Measurements from ENCODE around the gene HFM1.

DNA sequence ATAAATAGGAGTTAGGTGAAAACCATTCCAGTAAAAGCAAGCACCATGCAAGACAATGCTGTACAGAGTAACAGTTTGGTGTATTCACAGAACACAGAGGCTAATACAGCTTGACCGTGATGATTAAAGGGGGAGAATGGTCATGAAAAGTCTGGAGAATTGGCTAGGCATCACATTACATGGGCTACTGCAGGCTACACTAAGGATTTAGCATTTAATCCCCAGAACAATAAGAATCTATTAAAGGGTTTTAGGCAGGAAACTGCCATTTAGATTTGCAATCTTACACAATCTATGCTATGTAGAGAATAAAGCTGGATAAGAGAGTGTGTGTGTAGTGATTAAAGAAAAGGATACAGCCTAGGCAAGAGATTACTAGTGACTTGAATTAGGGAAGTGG lies 30.6 kb downstream of the HFM1 start:
- TF ChIP-seq, protein P1, sequence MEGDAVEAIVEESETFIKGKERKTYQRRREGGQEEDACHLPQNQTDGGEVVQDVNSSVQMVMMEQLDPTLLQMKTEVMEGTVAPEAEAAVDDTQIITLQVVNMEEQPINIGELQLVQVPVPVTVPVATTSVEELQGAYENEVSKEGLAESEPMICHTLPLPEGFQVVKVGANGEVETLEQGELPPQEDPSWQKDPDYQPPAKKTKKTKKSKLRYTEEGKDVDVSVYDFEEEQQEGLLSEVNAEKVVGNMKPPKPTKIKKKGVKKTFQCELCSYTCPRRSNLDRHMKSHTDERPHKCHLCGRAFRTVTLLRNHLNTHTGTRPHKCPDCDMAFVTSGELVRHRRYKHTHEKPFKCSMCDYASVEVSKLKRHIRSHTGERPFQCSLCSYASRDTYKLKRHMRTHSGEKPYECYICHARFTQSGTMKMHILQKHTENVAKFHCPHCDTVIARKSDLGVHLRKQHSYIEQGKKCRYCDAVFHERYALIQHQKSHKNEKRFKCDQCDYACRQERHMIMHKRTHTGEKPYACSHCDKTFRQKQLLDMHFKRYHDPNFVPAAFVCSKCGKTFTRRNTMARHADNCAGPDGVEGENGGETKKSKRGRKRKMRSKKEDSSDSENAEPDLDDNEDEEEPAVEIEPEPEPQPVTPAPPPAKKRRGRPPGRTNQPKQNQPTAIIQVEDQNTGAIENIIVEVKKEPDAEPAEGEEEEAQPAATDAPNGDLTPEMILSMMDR (IDR thresholded peaks at IDR 0.05), result no peak
- TF ChIP-seq POLR2A (IDR thresholded peaks at IDR 0.05), result no peak

Data from body of pancreas (tissue), 4 donors.